ENCODE data around the gene SLC44A1. TPM values are rescaled to one million over a fixed set of nuclear protein-coding genes. Genes with fewer than 3 reads are reported as not detected.

Gene SLC44A1
- total RNA-seq, 1 experiment from 2014 or later, result 15.2 TPM

GRCh38 chr9:105313238-105313637 is 68.8 kb downstream of the SLC44A1 start:
- ChIA-PET CTCF (interaction anchor here (0.7 kb wide), 1 partner anchor 100 kb away, joined by 3 read pairs; no protein-coding TSS in a partner anchor), POLR2A (interaction anchor here (0.5 to 0.7 kb wide), 2 partner anchors 9 to 69 kb away, joined by 3 read pairs; partner anchors contain the start of gene SLC44A1)
- intact Hi-C loops (cut with micrococcal nuclease), result no loop called here
- Mint-ChIP-seq H3K36me3 (ENCODE audit: insufficient read depth, unreplicated experiment) (peaks cover 8% of the 10 kb centered on the region), H3K9me3 (ENCODE audit: unreplicated experiment) (no peaks in the 10 kb centered on the region), H3K27ac (ENCODE audit: low read depth, unreplicated experiment) (no peak overlapping the region), H3K4me3 (ENCODE audit: unreplicated experiment) (no peak overlapping the region), H3K27me3 (ENCODE audit: insufficient read depth, unreplicated experiment) (no peaks in the 10 kb centered on the region), H3K4me1 (ENCODE audit: insufficient read depth, unreplicated experiment) (no peaks in the 10 kb centered on the region)
- no TSS peak for BruUV-seq (replicated peaks)
- DNase-seq (ENCODE audit: unreplicated experiment), result no peak
- no peak for TF ChIP-seq CTCF (IDR thresholded peaks at IDR 0.05; ENCODE audit: unreplicated experiment)

- Mint-ChIP-seq H3K27me3 (ENCODE audit: insufficient read depth, unreplicated experiment) (no peaks in the 10 kb centered on the region), H3K27ac (ENCODE audit: low read depth, unreplicated experiment) (no peak overlapping the region), H3K9me3 (ENCODE audit: unreplicated experiment) (no peaks in the 10 kb centered on the region), H3K4me3 (ENCODE audit: unreplicated experiment) (no peak overlapping the region), H3K36me3 (ENCODE audit: insufficient read depth, unreplicated experiment) (peaks cover 8% of the 10 kb centered on the region), H3K4me1 (ENCODE audit: insufficient read depth, unreplicated experiment) (no peaks in the 10 kb centered on the region)
- no TSS peak for BruUV-seq (replicated peaks)
- intact Hi-C loops (cut with micrococcal nuclease), result no loop called here
- no peak for TF ChIP-seq CTCF (IDR thresholded peaks at IDR 0.05; ENCODE audit: unreplicated experiment)
- POLR2A ChIA-PET, result interaction anchor here (0.7 kb wide), 1 partner anchor 34 kb away, joined by 4 read pairs; no protein-coding TSS in a partner anchor
- CTCF ChIA-PET, result interaction anchor here (0.6 kb wide), 2 partner anchors 13 to 14 kb away, joined by 3 read pairs; no protein-coding TSS in a partner anchor
- DNase-seq (ENCODE audit: unreplicated experiment), result no peak
These were observed 72.3 kb downstream of the SLC44A1 start for GRCh38 chr9:105316703-105317102.

- ChIA-PET POLR2A (interaction anchor here (0.6 kb wide), 1 partner anchor 13 kb away, joined by 3 read pairs; no protein-coding TSS in a partner anchor), CTCF (interaction anchor here (0.6 to 0.8 kb wide), 2 partner anchors 80 to 112 kb away, joined by 3 to 4 read pairs; no protein-coding TSS in a partner anchor)
- Mint-ChIP-seq H3K4me1 (ENCODE audit: insufficient read depth, unreplicated experiment) (no peaks in the 10 kb centered on the region), H3K9me3 (ENCODE audit: unreplicated experiment) (no peaks in the 10 kb centered on the region), H3K27ac (ENCODE audit: low read depth, unreplicated experiment) (no peak overlapping the region), H3K36me3 (ENCODE audit: insufficient read depth, unreplicated experiment) (peaks cover 15% of the 10 kb centered on the region), H3K4me3 (ENCODE audit: unreplicated experiment) (no peak overlapping the region), H3K27me3 (ENCODE audit: insufficient read depth, unreplicated experiment) (no peaks in the 10 kb centered on the region)
- no peak for TF ChIP-seq CTCF (IDR thresholded peaks at IDR 0.05; ENCODE audit: unreplicated experiment)
- intact Hi-C loops (cut with micrococcal nuclease), result no loop called here
- no peak for DNase-seq (ENCODE audit: unreplicated experiment)
- no TSS peak for BruUV-seq (replicated peaks)
These were observed 74.3 kb downstream of the SLC44A1 start for GRCh38 chr9:105318729-105319191.

GRCh38 chr9:105319202-105319813 is 74.9 kb downstream of the SLC44A1 start:
- Mint-ChIP-seq H3K9me3 (ENCODE audit: unreplicated experiment) (no peaks in the 10 kb centered on the region), H3K36me3 (ENCODE audit: insufficient read depth, unreplicated experiment) (peaks cover 15% of the 10 kb centered on the region), H3K27me3 (ENCODE audit: insufficient read depth, unreplicated experiment) (no peaks in the 10 kb centered on the region), H3K27ac (ENCODE audit: low read depth, unreplicated experiment) (no peak overlapping the region), H3K4me1 (ENCODE audit: insufficient read depth, unreplicated experiment) (no peaks in the 10 kb centered on the region), H3K4me3 (ENCODE audit: unreplicated experiment) (no peak overlapping the region)
- CTCF ChIA-PET, result interaction anchor here (0.6 to 0.8 kb wide), 2 partner anchors 80 to 113 kb away, joined by 3 to 4 read pairs; no protein-coding TSS in a partner anchor
- DNase-seq (ENCODE audit: unreplicated experiment), result no peak
- BruUV-seq (replicated peaks), result no TSS peak
- intact Hi-C loops (cut with micrococcal nuclease), result no loop called here
- POLR2A ChIA-PET, result no interaction called here
- TF ChIP-seq CTCF (IDR thresholded peaks at IDR 0.05; ENCODE audit: unreplicated experiment), result no peak

Data from MCF 10A (cell line).